Activated CD4-positive, alpha-beta T cell treated with anti-CD3 and anti-CD28 coated beads, Interleukin-2, amount 10 ng/mL, durations not matched to agents 24 days and 14 days (primary cell): Measurements from ENCODE around the gene PROC. TPM values are rescaled to one million over a fixed set of nuclear protein-coding genes. Genes with fewer than 3 reads are reported as not detected.

Experiments used
- DNase-seq: peaks from one replicate; pipeline ENCODE4 v3.0.0; 2022
- H3K27ac Mint-ChIP-seq: one replicate; pipeline ENCODE4 v1.8.0; 2022; ENCODE audit warnings: mild to moderate bottlenecking, mixed read lengths
- H3K27me3 Mint-ChIP-seq: one replicate; pipeline ENCODE4 v1.8.0; 2022; ENCODE audit warnings: mixed read lengths
- H3K36me3 Mint-ChIP-seq: one replicate; pipeline ENCODE4 v1.8.0; 2022; ENCODE audit warnings: low read depth, mild to moderate bottlenecking, mixed read lengths
- H3K4me1 Mint-ChIP-seq: one replicate; pipeline ENCODE4 v1.8.0; 2021; ENCODE audit warnings: mixed read lengths
- H3K4me3 Mint-ChIP-seq: one replicate; pipeline ENCODE4 v1.8.0; 2022; ENCODE audit warnings: mild to moderate bottlenecking, moderate library complexity, mixed read lengths
- H3K9me3 Mint-ChIP-seq: one replicate; pipeline ENCODE4 v1.8.0; 2021; ENCODE audit warnings: mixed read lengths
- intact Hi-C: fragments of 100-400 bp; cut with micrococcal nuclease; formaldehyde crosslinking; loops from one replicate; pipeline ENCODE4 v1.15.1; 2023
- total RNA-seq: library from RNA; stranded (reverse); gene quantifications from 2 replicates; pipeline ENCODE4 v1.2.3, GENCODE V29; 2022

Gene PROC
- total RNA-seq, 1 donor from 2014 or later: 0.12 TPM

DNA sequence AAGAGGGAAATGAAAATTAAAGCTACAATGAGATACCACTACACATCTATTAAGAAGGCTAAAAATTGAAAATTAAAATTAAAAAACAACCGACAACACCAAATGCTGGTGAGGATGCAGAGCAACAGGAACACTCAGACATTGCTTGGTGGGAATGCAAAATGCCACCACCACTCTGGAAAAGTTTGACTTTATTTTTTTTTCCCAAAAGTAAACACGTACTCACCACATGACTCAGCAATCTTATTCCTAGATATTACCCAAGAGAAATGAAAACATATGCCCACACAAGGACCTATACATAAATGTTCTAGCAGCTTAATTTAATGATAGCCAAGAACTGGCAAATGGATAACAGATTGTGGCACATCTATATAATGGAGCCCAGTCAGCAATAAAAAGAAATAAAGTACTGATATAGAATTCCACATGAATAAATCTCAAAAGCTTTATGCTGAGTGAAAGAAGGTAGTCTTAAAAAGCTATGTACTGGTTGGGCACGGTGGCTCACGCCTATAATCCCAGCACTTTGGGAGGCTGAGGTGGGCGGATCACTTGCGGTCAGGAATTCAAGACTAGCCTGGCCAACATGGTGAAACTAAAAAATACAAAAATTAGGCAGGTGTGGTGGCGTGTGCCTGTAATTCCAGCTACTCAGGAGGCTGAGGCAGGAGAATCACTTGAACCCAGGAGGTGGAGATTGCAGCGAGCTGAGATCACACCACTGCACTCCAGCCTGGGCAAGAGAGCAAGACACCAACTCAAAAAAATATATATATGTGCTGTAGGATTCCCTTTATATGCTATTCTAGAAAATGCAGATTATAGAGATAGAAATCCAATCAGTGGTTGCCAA lies 4.2 kb upstream of the PROC start:
- H3K36me3 Mint-ChIP-seq: no peaks in the 10 kb centered on the region
- no peak for DNase-seq
- H3K27ac Mint-ChIP-seq: no peak overlapping the region
- H3K27me3 Mint-ChIP-seq: peaks cover 20% of the 10 kb centered on the region
- peaks cover 3% of the 10 kb centered on the region for H3K9me3 Mint-ChIP-seq
- intact Hi-C loops: loop anchor here (10.0 kb wide), 1 partner anchor 329 kb away; no protein-coding TSS in a partner anchor
- H3K4me1 Mint-ChIP-seq: peaks cover 38% of the 10 kb centered on the region
- H3K4me3 Mint-ChIP-seq: no peak overlapping the region

DNA sequence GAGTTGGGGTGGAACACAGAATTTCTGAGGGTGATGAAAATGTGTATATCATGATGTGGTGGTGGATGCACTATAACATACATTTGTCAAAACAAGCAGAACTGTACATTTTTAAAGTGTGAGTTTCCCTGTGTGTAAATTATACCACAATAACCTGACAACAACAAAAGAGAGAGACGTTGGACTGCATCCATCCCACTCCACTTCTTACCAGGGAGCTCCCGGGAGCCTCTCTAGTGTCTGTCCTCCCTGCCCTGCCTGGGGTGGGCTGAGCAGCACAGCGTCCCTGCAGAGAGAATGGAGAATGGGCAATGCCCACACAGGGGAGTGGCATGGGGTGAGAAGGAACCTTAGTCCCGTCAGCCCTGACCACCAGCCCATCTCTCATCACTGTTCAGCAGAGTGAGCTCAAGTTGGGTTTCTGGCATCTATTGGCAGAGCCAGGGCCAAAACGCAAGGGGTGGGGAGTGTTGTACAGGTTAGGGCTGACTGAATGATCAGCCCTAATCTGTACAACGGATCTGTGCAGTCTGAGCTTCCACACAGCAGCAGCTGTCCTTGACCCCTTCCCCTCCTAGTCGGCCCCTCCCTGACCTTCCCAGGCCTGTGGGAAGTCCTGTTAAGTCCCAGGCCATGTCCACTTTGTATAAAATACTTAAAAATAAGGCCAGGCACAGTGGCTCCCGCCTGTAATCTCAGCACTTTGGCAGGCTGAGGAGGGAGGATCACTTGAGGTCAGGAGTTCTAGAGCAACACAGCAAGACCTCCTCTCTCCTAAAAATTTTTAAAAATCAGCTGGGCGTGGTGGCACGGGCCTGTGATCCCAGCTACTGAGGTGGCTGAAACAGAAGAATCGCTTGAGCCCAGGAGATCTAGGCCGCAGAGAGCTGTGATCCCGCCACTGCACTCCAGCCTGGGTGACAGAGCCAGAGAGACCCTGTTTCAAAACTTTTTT lies 3.3 kb upstream of the PROC start:
- Mint-ChIP-seq H3K4me3 (no peak overlapping the region), H3K27me3 (peaks cover 20% of the 10 kb centered on the region), H3K36me3 (no peaks in the 10 kb centered on the region), H3K4me1 (peaks cover 36% of the 10 kb centered on the region), H3K27ac (no peak overlapping the region), H3K9me3 (peaks cover 3% of the 10 kb centered on the region)
- intact Hi-C loops: loop anchor here (1.0 to 10.0 kb wide), 2 partner anchors 28 to 330 kb away; partner anchors contain the start of gene MAP3K2
- DNase-seq: peak; percentile 56

DNA sequence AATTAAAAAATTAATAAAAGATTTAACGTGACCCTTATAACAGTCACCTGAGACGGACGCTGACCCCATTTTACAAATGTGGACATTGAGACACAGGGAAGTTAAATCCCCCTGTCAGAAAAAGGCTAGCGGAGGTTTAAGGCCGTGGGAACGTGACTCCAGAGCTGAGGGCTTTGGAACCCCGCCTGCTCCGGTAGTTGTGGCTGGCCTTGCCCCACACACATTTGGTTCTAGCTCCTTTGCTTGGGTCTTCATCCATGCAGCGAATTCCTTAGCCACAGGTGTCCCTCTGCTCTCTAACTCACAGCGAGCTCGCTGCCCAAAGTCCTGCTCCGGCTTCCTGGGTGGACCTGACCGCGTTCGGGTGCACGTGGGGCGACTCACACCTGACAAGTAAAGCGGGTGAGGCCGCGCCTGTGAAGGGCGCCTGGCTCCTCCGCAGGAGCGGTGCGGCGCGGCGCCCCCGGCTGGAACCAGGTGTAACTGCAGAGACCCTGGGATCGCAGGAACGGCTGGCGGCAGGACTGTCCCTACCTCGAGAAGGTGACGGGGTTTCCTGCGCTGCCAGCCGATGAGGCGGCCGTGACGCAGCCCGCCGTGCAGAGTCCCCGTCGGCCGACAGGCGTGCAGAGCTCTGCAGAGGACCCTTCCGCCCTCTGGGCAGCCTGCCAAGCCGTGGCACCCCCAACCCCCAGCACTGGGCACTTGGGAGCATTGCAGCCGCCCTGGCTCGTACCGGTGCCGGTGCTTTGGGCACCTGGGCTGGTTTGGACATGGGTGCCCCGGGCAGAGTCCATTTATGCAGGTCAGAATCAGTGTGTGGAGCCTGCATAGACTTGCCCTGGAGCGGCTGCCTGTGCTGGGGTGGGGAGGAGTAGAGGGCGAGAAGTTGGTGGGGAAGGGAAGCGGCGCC lies 2.4 kb upstream of the PROC start:
- H3K27me3 Mint-ChIP-seq: peaks cover 26% of the 10 kb centered on the region
- intact Hi-C loops: loop anchor here (1.0 to 10.0 kb wide), 3 partner anchors 29 to 331 kb away; partner anchors contain the start of gene MAP3K2
- peak overlapping the region; percentile 81 for H3K4me3 Mint-ChIP-seq
- peaks cover 3% of the 10 kb centered on the region for H3K9me3 Mint-ChIP-seq
- peak; percentile 92 for DNase-seq
- H3K27ac Mint-ChIP-seq: peak overlapping the region; percentile 56
- peaks cover 30% of the 10 kb centered on the region for H3K4me1 Mint-ChIP-seq
- H3K36me3 Mint-ChIP-seq: no peaks in the 10 kb centered on the region

DNA sequence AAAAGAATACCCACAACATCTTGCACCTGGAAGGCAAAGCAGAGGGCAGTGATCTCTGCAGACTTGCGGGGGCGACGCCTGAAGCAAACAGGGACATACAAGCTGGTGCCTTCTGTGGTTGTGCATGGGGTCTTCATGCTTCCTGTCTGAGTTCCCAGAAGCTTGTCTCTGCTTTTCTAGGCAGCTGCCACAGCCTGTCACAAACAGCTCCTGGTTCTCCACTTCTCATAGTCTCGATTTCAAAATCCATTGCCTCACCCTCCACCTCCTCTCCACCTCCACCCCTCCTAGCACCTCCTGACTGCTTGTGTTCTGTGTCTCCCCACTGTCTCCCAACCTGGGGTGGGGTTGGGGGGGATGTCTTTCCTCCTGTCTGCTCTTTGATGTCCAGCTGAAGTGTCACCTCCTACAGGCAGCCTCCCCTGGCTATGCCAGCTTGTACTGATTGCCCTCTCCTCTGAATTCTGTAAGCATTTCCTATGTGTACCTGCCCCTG lies 1.7 kb upstream of the PROC start:
- H3K27me3 Mint-ChIP-seq: peaks cover 33% of the 10 kb centered on the region
- H3K27ac Mint-ChIP-seq: peak overlapping the region; percentile 49
- intact Hi-C loops: loop anchor here (2.0 to 10.0 kb wide), 2 partner anchors 62 to 332 kb away; no protein-coding TSS in a partner anchor
- peaks cover 24% of the 10 kb centered on the region for H3K4me1 Mint-ChIP-seq
- no peaks in the 10 kb centered on the region for H3K36me3 Mint-ChIP-seq
- H3K9me3 Mint-ChIP-seq: peaks cover 3% of the 10 kb centered on the region
- DNase-seq: peak; percentile 63
- peak overlapping the region; percentile 81 for H3K4me3 Mint-ChIP-seq

DNA sequence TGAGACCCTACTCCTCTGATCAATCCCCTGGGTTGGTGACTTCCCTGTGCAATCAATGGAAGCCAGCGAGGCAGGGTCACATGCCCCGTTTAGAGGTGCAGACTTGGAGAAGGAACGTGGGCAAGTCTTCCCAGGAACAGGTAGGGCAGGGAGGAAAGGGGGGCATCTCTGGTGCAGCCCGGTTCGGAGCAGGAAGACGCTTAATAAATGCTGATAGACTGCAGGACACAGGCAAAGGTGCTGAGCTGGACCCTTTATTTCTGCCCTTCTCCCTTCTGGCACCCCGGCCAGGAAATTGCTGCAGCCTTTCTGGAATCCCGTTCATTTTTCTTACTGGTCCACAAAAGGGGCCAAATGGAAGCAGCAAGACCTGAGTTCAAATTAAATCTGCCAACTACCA lies 821 bp upstream of the PROC start:
- Mint-ChIP-seq H3K27ac (no peak overlapping the region), H3K9me3 (no peaks in the 10 kb centered on the region), H3K4me1 (peaks cover 21% of the 10 kb centered on the region), H3K27me3 (peaks cover 41% of the 10 kb centered on the region), H3K36me3 (no peaks in the 10 kb centered on the region), H3K4me3 (peak overlapping the region; percentile 45)
- DNase-seq: no peak
- intact Hi-C loops: loop anchor here (2.0 to 10.0 kb wide), 2 partner anchors 63 to 333 kb away; no protein-coding TSS in a partner anchor

DNA sequence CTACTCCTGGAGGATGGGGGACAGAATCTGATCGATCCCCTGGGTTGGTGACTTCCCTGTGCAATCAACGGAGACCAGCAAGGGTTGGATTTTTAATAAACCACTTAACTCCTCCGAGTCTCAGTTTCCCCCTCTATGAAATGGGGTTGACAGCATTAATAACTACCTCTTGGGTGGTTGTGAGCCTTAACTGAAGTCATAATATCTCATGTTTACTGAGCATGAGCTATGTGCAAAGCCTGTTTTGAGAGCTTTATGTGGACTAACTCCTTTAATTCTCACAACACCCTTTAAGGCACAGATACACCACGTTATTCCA lies 844 bp downstream of the PROC start:
- Mint-ChIP-seq H3K4me1 (peaks cover 25% of the 10 kb centered on the region), H3K36me3 (no peaks in the 10 kb centered on the region), H3K27ac (no peak overlapping the region), H3K9me3 (no peaks in the 10 kb centered on the region), H3K27me3 (peaks cover 46% of the 10 kb centered on the region), H3K4me3 (no peak overlapping the region)
- intact Hi-C loops: loop anchor here (10.0 kb wide), 1 partner anchor 334 kb away; no protein-coding TSS in a partner anchor
- no peak for DNase-seq

DNA sequence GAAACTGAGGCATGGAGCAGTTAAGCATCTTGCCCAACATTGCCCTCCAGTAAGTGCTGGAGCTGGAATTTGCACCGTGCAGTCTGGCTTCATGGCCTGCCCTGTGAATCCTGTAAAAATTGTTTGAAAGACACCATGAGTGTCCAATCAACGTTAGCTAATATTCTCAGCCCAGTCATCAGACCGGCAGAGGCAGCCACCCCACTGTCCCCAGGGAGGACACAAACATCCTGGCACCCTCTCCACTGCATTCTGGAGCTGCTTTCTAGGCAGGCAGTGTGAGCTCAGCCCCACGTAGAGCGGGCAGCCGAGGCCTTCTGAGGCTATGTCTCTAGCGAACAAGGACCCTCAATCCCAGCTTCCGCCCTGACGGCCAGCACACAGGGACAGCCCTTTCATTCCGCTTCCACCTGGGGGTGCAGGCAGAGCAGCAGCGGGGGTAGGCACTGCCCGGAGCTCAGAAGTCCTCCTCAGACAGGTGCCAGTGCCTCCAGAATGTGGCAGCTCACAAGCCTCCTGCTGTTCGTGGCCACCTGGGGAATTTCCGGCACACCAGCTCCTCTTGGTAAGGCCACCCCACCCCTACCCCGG lies 1.3 kb downstream of the PROC start:
- no peak for DNase-seq
- intact Hi-C loops: loop anchor here (10.0 kb wide), 1 partner anchor 335 kb away; no protein-coding TSS in a partner anchor
- H3K4me3 Mint-ChIP-seq: no peak overlapping the region
- peaks cover 48% of the 10 kb centered on the region for H3K27me3 Mint-ChIP-seq
- no peak overlapping the region for H3K27ac Mint-ChIP-seq
- H3K4me1 Mint-ChIP-seq: peaks cover 25% of the 10 kb centered on the region
- no peaks in the 10 kb centered on the region for H3K9me3 Mint-ChIP-seq
- no peaks in the 10 kb centered on the region for H3K36me3 Mint-ChIP-seq

DNA sequence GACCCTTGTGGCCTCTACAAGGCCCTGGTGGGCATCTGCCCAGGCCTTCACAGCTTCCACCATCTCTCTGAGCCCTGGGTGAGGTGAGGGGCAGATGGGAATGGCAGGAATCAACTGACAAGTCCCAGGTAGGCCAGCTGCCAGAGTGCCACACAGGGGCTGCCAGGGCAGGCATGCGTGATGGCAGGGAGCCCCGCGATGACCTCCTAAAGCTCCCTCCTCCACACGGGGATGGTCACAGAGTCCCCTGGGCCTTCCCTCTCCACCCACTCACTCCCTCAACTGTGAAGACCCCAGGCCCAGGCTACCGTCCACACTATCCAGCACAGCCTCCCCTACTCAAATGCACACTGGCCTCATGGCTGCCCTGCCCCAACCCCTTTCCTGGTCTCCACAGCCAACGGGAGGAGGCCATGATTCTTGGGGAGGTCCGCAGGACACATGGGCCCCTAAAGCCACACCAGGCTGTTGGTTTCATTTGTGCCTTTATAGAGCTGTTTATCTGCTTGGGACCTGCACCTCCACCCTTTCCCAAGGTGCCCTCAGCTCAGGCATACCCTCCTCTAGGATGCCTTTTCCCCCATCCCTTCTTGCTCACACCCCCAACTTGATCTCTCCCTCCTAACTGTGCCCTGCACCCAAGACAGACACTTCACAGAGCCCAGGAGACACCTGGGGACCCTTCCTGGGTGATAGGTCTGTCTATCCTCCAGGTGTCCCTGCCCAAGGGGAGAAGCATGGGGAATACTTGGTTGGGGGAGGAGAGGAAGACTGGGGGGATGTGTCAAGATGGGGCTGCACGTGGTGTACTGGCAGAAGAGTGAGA lies 2.0 kb downstream of the PROC start:
- Mint-ChIP-seq H3K9me3 (no peaks in the 10 kb centered on the region), H3K27ac (no peak overlapping the region), H3K4me3 (no peak overlapping the region), H3K27me3 (peaks cover 52% of the 10 kb centered on the region), H3K4me1 (peaks cover 25% of the 10 kb centered on the region), H3K36me3 (no peaks in the 10 kb centered on the region)
- DNase-seq: no peak
- intact Hi-C loops: no loop called here

DNA sequence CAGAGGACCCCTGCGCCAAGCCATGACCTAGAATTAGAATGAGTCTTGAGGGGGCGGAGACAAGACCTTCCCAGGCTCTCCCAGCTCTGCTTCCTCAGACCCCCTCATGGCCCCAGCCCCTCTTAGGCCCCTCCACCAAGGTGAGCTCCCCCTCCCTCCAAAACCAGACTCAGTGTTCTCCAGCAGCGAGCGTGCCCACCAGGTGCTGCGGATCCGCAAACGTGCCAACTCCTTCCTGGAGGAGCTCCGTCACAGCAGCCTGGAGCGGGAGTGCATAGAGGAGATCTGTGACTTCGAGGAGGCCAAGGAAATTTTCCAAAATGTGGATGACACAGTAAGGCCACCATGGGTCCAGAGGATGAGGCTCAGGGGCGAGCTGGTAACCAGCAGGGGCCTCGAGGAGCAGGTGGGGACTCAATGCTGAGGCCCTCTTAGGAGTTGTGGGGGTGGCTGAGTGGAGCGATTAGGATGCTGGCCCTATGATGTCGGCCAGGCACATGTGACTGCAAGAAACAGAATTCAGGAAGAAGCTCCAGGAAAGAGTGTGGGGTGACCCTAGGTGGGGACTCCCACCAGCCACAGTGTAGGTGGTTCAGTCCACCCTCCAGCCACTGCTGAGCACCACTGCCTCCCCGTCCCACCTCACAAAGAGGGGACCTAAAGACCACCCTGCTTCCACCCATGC lies 3.0 kb downstream of the PROC start:
- H3K27me3 Mint-ChIP-seq: peaks cover 53% of the 10 kb centered on the region
- DNase-seq: no peak
- no peaks in the 10 kb centered on the region for H3K36me3 Mint-ChIP-seq
- H3K9me3 Mint-ChIP-seq: no peaks in the 10 kb centered on the region
- H3K4me1 Mint-ChIP-seq: peaks cover 18% of the 10 kb centered on the region
- H3K27ac Mint-ChIP-seq: no peak overlapping the region
- no peak overlapping the region for H3K4me3 Mint-ChIP-seq
- intact Hi-C loops: no loop called here

DNA sequence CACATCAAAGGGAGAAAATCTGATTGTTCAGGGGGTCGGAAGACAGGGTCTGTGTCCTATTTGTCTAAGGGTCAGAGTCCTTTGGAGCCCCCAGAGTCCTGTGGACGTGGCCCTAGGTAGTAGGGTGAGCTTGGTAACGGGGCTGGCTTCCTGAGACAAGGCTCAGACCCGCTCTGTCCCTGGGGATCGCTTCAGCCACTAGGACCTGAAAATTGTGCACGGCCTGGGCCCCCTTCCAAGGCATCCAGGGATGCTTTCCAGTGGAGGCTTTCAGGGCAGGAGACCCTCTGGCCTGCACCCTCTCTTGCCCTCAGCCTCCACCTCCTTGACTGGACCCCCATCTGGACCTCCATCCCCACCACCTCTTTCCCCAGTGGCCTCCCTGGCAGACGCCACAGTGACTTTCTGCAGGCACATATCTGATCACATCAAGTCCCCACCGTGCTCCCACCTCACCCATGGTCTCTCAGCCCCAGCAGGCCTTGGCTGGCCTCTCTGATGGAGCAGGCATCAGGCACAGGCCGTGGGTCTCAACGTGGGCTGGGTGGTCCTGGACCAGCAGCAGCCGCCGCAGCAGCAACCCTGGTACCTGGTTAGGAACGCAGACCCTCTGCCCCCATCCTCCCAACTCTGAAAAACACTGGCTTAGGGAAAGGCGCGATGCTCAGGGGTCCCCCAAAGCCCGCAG lies 3.8 kb downstream of the PROC start:
- H3K27me3 Mint-ChIP-seq: peaks cover 51% of the 10 kb centered on the region
- no peaks in the 10 kb centered on the region for H3K9me3 Mint-ChIP-seq
- peaks cover 11% of the 10 kb centered on the region for H3K4me1 Mint-ChIP-seq
- peak overlapping the region; percentile 30 for H3K4me3 Mint-ChIP-seq
- no peak for DNase-seq
- intact Hi-C loops: no loop called here
- no peak overlapping the region for H3K27ac Mint-ChIP-seq
- H3K36me3 Mint-ChIP-seq: no peaks in the 10 kb centered on the region
